CD4-positive, alpha-beta T cell treated with Interleukin-17A for 1 hour (primary cell): ENCODE data around the gene ZNF480.
"Not testable (repeated sequence)": the region's sequence is repeated elsewhere in the genome, so short reads cannot be mapped to it uniquely, and the experiment has no call there.

ENCODE experiments used
- DNase-seq: peaks from one replicate; pipeline ENCODE4 v3.0.0-alpha.2; 2020

ZNF480 gene

GRCh38 chr19:52296773-52297600 is at the start of gene ZNF480:
Gene ZNF480, plus strand, starts transcription at chr19:52297169. Its CDS starts 3,244 bp downstream, at chr19:52300413.
- DNase-seq = peak; percentile 85

GRCh38 chr19:52248241-52248640 is 48.7 kb upstream of the ZNF480 start:
- DNase-seq = peak; percentile 70

- DNase-seq = no peak
These were observed 38.5 kb upstream of the ZNF480 start for GRCh38 chr19:52258426-52258825.

GRCh38 chr19:52265556-52265955 is 31.4 kb upstream of the ZNF480 start:
- DNase-seq = not testable (repeated sequence)

GRCh38 chr19:52269338-52270261 is 27.4 kb upstream of the ZNF480 start, which contains the start of gene ZNF766:
Gene ZNF766, plus strand, starts transcription at chr19:52269587. Its CDS starts 27 bp downstream, at chr19:52269614.
- DNase-seq = peak; percentile 96

- DNase-seq = peak; percentile 10
These were observed 26.6 kb upstream of the ZNF480 start for GRCh38 chr19:52270266-52270885.

- DNase-seq = no peak
These were observed 23.7 kb upstream of the ZNF480 start for GRCh38 chr19:52273301-52273700.

GRCh38 chr19:52274191-52274590 is 22.8 kb upstream of the ZNF480 start:
- DNase-seq = no peak

- DNase-seq = no peak
These were observed 21.0 kb upstream of the ZNF480 start for GRCh38 chr19:52275988-52276387.

- DNase-seq = no peak
These were observed 19.5 kb upstream of the ZNF480 start for GRCh38 chr19:52277471-52277870.

GRCh38 chr19:52286256-52286655 is 10.7 kb upstream of the ZNF480 start:
- DNase-seq = no peak

GRCh38 chr19:52291781-52292180 is 5.2 kb upstream of the ZNF480 start:
- no peak for DNase-seq

GRCh38 chr19:52292946-52293345 is 4.0 kb upstream of the ZNF480 start:
- DNase-seq = not testable (repeated sequence)

GRCh38 chr19:52296400-52296772 is 583 bp upstream of the ZNF480 start:
- DNase-seq = no peak

GRCh38 chr19:52297601-52298364 is 814 bp downstream of the ZNF480 start:
- no peak for DNase-seq

- DNase-seq = peak; percentile 13
These were observed 10.3 kb downstream of the ZNF480 start for GRCh38 chr19:52307275-52307674.

GRCh38 chr19:52322429-52322828 is 25.5 kb downstream of the ZNF480 start:
- DNase-seq = no peak

GRCh38 chr19:52331757-52332156 is 34.8 kb downstream of the ZNF480 start:
- peak; percentile 2 for DNase-seq

GRCh38 chr19:52335768-52336116 is 38.8 kb downstream of the ZNF480 start:
- DNase-seq = no peak

GRCh38 chr19:52336117-52336790 is 39.3 kb downstream of the ZNF480 start, which contains the start of gene ZNF610:
Gene ZNF610, plus strand, starts transcription at chr19:52336243. Its CDS starts 12,930 bp downstream, at chr19:52349173.
- DNase-seq = peak; percentile 86

GRCh38 chr19:52336791-52337381 is 39.9 kb downstream of the ZNF480 start:
- peak; percentile 0 for DNase-seq
